Parathyroid adenoma (tissue), 2 donors: Measurements from ENCODE around the gene XRCC4.
"Not testable (repeated sequence)": the region's sequence is repeated elsewhere in the genome, so short reads cannot be mapped to it uniquely, and the experiment has no call there.

Experiments used
- H2AFZ ChIP-seq: fragments of 300-600 bp; sonication (generic); one replicate; pipeline ENCODE4 v1.7.0; 2017; ENCODE audit warnings: antibody characterized with exemption, mild to moderate bottlenecking
- H3K27ac ChIP-seq: fragments of 300-600 bp; sonication (generic); one replicate; pipeline ENCODE4 v1.7.0; 2017
- H3K27me3 ChIP-seq: fragments of 300-600 bp; sonication (generic); one replicate; pipeline ENCODE4 v1.7.0; 2017; ENCODE audit warnings: low read length; ENCODE audit not compliant: control insufficient read depth, insufficient read depth
- H3K36me3 ChIP-seq: fragments of 300-600 bp; sonication (generic); one replicate; pipeline ENCODE4 v1.7.0; 2017; ENCODE audit warnings: low read length; ENCODE audit not compliant: control insufficient read depth, insufficient read depth
- H3K4me1 ChIP-seq: fragments of 300-600 bp; sonication (generic); one replicate; pipeline ENCODE4 v1.7.0; 2017; ENCODE audit warnings: control low read depth
- H3K4me2 ChIP-seq: fragments of 300-600 bp; sonication (generic); one replicate; pipeline ENCODE4 v1.7.0; 2017; ENCODE audit warnings: low read length
- H3K4me3 ChIP-seq: fragments of 300-600 bp; sonication (generic); one replicate; pipeline ENCODE4 v1.7.0; 2017; ENCODE audit warnings: low read depth, low read length
- H3K79me2 ChIP-seq: fragments of 300-600 bp; sonication (generic); one replicate; pipeline ENCODE4 v1.7.0; 2017; ENCODE audit warnings: control low read depth
- H3K9ac ChIP-seq: fragments of 300-600 bp; sonication (generic); one replicate; pipeline ENCODE4 v1.7.0; 2017; ENCODE audit warnings: mild to moderate bottlenecking
- H3K9me3 ChIP-seq: fragments of 300-600 bp; sonication (generic); one replicate; pipeline ENCODE4 v1.7.0; 2017; ENCODE audit warnings: low read length; ENCODE audit not compliant: control insufficient read depth
- CTCF ChIP-seq: fragments of 300-600 bp; sonication (generic); IDR thresholded peaks from one replicate; pipeline ENCODE4 v1.7.0; 2017; ENCODE audit warnings: antibody characterized with exemption, mild to moderate bottlenecking
- donor health status: primary hyperparathyroidism.

The XRCC4 gene

GRCh38 chr5:83249156-83249555 lies 171.8 kb downstream of the XRCC4 start:
- Histone ChIP-seq H2AFZ (no peak overlapping the region), H3K36me3 (no peaks in the 10 kb centered on the region), H3K4me2 (no peak overlapping the region), H3K27ac (no peak overlapping the region), H3K4me1 (no peaks in the 10 kb centered on the region), H3K4me3 (no peak overlapping the region), H3K9me3 (no peaks in the 10 kb centered on the region), H3K79me2 (no peaks in the 10 kb centered on the region), H3K9ac (no peak overlapping the region), H3K27me3 (no peaks in the 10 kb centered on the region)
- TF ChIP-seq CTCF = no peak

GRCh38 chr5:83251849-83252248 lies 174.5 kb downstream of the XRCC4 start:
- H3K27ac ChIP-seq = no peak overlapping the region

GRCh38 chr5:83253720-83254119 lies 176.4 kb downstream of the XRCC4 start:
- Histone ChIP-seq H3K4me1 (no peaks in the 10 kb centered on the region), H3K36me3 (no peaks in the 10 kb centered on the region), H3K4me3 (no peak overlapping the region), H3K9me3 (no peaks in the 10 kb centered on the region), H3K27me3 (no peaks in the 10 kb centered on the region), H3K79me2 (no peaks in the 10 kb centered on the region), H3K9ac (no peak overlapping the region), H3K27ac (no peak overlapping the region), H2AFZ (no peak overlapping the region), H3K4me2 (no peak overlapping the region)
- TF ChIP-seq CTCF = no peak

More at GRCh38 chr5:83251849-83252248, 174.5 kb downstream of the XRCC4 start:
- H3K9me3 ChIP-seq = no peaks in the 10 kb centered on the region
- H3K9ac ChIP-seq = no peak overlapping the region
- H3K36me3 ChIP-seq = no peaks in the 10 kb centered on the region
- no peak overlapping the region for H3K4me3 ChIP-seq
- H3K4me2 ChIP-seq = no peak overlapping the region
- no peaks in the 10 kb centered on the region for H3K27me3 ChIP-seq
- no peaks in the 10 kb centered on the region for H3K4me1 ChIP-seq
- H3K79me2 ChIP-seq = no peaks in the 10 kb centered on the region
- no peak for TF ChIP-seq CTCF
- no peak overlapping the region for H2AFZ ChIP-seq

GRCh38 chr5:83255268-83255667 lies 177.9 kb downstream of the XRCC4 start:
- H3K4me1 ChIP-seq = no peaks in the 10 kb centered on the region
- H3K79me2 ChIP-seq = no peaks in the 10 kb centered on the region
- no peak for TF ChIP-seq CTCF

GRCh38 chr5:83256091-83256780 lies 178.9 kb downstream of the XRCC4 start:
- Histone ChIP-seq H3K27ac (no peak overlapping the region), H2AFZ (no peak overlapping the region), H3K4me2 (no peak overlapping the region), H3K79me2 (no peaks in the 10 kb centered on the region), H3K4me3 (no peak overlapping the region), H3K36me3 (no peaks in the 10 kb centered on the region), H3K9ac (no peak overlapping the region), H3K9me3 (no peaks in the 10 kb centered on the region), H3K27me3 (no peaks in the 10 kb centered on the region), H3K4me1 (no peaks in the 10 kb centered on the region)
- TF ChIP-seq CTCF = no peak

More at GRCh38 chr5:83255268-83255667, 177.9 kb downstream of the XRCC4 start:
- Histone ChIP-seq H3K36me3 (no peaks in the 10 kb centered on the region), H3K9me3 (no peaks in the 10 kb centered on the region), H2AFZ (no peak overlapping the region), H3K4me2 (no peak overlapping the region), H3K4me3 (no peak overlapping the region), H3K9ac (no peak overlapping the region), H3K27me3 (no peaks in the 10 kb centered on the region), H3K27ac (no peak overlapping the region)

GRCh38 chr5:83257684-83258083 lies 180.3 kb downstream of the XRCC4 start:
- not testable (repeated sequence) for H3K79me2 ChIP-seq, H3K4me2 ChIP-seq, H3K9me3 ChIP-seq

More at GRCh38 chr5:83257684-83258083, 180.3 kb downstream of the XRCC4 start:
- H2AFZ ChIP-seq, H3K4me1 ChIP-seq, H3K9ac ChIP-seq, H3K4me3 ChIP-seq, H3K36me3 ChIP-seq, H3K27me3 ChIP-seq, H3K27ac ChIP-seq: not testable (repeated sequence)
